Cardiac atrium fibroblast (primary cell): Measurements from ENCODE around the gene MCMBP. TPM values are rescaled to one million over a fixed set of nuclear protein-coding genes. Genes with fewer than 3 reads are reported as not detected.

Source experiments
- total RNA-seq: library from RNA; depleted of rRNA; stranded (reverse); fragments of >200 nt; gene quantifications from 2 replicates; pipeline ENCODE4 v1.2.3, GENCODE V29; 2015

Gene MCMBP, protein sequence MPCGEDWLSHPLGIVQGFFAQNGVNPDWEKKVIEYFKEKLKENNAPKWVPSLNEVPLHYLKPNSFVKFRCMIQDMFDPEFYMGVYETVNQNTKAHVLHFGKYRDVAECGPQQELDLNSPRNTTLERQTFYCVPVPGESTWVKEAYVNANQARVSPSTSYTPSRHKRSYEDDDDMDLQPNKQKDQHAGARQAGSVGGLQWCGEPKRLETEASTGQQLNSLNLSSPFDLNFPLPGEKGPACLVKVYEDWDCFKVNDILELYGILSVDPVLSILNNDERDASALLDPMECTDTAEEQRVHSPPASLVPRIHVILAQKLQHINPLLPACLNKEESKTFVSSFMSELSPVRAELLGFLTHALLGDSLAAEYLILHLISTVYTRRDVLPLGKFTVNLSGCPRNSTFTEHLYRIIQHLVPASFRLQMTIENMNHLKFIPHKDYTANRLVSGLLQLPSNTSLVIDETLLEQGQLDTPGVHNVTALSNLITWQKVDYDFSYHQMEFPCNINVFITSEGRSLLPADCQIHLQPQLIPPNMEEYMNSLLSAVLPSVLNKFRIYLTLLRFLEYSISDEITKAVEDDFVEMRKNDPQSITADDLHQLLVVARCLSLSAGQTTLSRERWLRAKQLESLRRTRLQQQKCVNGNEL
- 50.9 and 51.7 TPM in 2 replicates for total RNA-seq

GRCh38 chr10:119872610-119872859 lies at the start of gene MCMBP:
TSS of gene MCMBP (minus strand) at chr10:119872843. CDS start at chr10:119872584, 259 bp downstream.

DNA sequence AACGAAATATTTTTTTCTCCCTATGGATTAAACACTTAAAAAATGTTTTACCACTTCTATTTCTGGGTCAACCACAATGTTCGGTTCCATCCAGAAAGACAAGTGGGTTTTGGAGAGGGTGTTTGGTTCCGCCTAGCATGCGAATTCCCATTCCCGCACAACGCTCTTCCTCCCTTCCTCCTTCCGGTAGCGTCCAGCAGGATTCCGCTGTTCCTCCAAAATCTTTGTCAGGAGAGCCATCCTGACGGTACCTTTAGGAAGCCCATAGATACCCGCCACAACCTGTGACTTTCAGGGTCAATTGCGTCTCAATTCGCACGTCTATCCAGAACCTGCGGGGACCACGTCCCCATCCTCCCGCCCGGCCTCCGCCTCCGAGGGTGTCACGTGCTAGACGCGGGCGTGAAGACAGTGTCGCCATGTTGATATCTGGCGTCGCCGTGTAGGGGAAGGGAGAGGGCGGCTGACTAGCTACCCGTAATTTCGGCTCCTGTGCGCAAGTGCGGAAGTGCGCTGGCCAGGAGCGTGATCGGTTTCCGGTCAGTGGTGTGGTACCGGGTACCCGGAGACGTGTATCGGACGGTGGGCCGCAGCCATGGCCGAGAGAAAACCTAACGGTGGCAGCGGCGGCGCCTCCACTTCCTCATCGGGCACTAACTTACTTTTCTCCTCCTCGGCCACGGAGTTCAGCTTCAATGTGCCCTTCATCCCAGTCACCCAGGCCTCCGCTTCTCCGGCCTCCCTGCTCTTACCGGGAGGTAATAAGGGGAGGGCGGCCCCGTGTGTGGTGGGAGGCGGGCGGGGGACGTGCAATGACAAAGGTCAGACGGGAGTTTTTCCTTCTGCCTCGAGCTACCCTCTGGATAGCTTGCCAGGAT lies 19.8 kb upstream of the MCMBP start, which contains the start of gene SEC23IP:
Gene SEC23IP (plus strand): TSS at position 543 of the 878 bp plus-strand sequence. CDS start 53 bp downstream, at position 596.

Other genes with a start within 250 kb of the MCMBP start
- gene BAG3, start 221.5 kb downstream of the MCMBP start, total RNA-seq, result 46.9 and 61.6 TPM in 2 replicates
- gene INPP5F, start 146.8 kb downstream of the MCMBP start, total RNA-seq, result 6.5 and 9.4 TPM in 2 replicates
- 18.4 and 25.3 TPM in 2 replicates for gene SEC23IP, start 19.9 kb upstream of the MCMBP start, total RNA-seq